Activated CD4-positive, CD25-positive, alpha-beta regulatory T cell treated with anti-CD3 and anti-CD28 coated beads, Interleukin-2, amount 50 U/mL, for 24 hours (primary cell): ENCODE results near the gene RBM4B.
"Not testable (repeated sequence)": the region's sequence is repeated elsewhere in the genome, so short reads cannot be mapped to it uniquely, and the experiment has no call there.

Experiments used
- ATAC-seq, 2 donors: fragments of 150-1000 bp; cut with Tn5 transposase; one replicate each; pipeline ENCODE4 v1.10.0; 2021; ENCODE audit warnings: mild to moderate bottlenecking in 1 of 2, moderate library complexity in 1 of 2

RBM4B gene, protein sequence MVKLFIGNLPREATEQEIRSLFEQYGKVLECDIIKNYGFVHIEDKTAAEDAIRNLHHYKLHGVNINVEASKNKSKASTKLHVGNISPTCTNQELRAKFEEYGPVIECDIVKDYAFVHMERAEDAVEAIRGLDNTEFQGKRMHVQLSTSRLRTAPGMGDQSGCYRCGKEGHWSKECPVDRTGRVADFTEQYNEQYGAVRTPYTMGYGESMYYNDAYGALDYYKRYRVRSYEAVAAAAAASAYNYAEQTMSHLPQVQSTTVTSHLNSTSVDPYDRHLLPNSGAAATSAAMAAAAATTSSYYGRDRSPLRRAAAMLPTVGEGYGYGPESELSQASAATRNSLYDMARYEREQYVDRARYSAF

GRCh38 chr11:66677599-66678375 lies at the start of gene RBM4B:
Gene RBM4B, minus strand, starts transcription at chr11:66677887. Its CDS starts 808 bp downstream, at chr11:66677079.
- ATAC-seq: peak; percentile 90 to 92

- ATAC-seq: no peak
Observed at GRCh38 chr11:66725647-66726046, 48.0 kb upstream of the RBM4B start.

- no peak for ATAC-seq
Observed at GRCh38 chr11:66725114-66725513, 47.4 kb upstream of the RBM4B start.

- not testable (repeated sequence) for ATAC-seq
Observed at GRCh38 chr11:66724167-66724566, 46.5 kb upstream of the RBM4B start.

DNA sequence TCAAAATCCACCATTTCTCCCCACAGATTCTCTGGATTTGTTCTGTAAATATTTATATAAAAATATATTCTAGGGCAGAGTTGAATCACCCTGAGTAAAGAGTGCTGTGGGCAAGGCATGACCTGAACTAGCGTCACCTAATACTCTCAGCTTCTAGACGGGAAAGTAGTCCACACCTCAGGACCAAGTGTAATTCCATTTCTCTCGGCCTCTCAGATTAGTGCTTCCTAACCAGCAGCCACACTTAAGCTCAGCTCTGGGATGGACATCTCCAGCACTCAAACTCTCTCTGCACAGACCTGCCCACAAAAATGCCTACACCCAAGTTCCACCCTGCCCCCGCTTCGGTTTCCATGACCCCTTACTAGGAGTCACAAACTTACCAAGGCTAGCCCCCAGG lies 46.0 kb upstream of the RBM4B start:
- no peak for ATAC-seq

GRCh38 chr11:66722745-66723651 lies 45.3 kb upstream of the RBM4B start:
- no peak for ATAC-seq

- no peak for ATAC-seq
Observed at GRCh38 chr11:66721939-66722338, 44.3 kb upstream of the RBM4B start.

GRCh38 chr11:66720899-66721470 lies 43.3 kb upstream of the RBM4B start:
- ATAC-seq: no peak

GRCh38 chr11:66720223-66720898 lies 42.7 kb upstream of the RBM4B start:
- peak; percentile 78 to 87 for ATAC-seq

GRCh38 chr11:66719111-66719872 lies 41.6 kb upstream of the RBM4B start:
- ATAC-seq: no peak

DNA sequence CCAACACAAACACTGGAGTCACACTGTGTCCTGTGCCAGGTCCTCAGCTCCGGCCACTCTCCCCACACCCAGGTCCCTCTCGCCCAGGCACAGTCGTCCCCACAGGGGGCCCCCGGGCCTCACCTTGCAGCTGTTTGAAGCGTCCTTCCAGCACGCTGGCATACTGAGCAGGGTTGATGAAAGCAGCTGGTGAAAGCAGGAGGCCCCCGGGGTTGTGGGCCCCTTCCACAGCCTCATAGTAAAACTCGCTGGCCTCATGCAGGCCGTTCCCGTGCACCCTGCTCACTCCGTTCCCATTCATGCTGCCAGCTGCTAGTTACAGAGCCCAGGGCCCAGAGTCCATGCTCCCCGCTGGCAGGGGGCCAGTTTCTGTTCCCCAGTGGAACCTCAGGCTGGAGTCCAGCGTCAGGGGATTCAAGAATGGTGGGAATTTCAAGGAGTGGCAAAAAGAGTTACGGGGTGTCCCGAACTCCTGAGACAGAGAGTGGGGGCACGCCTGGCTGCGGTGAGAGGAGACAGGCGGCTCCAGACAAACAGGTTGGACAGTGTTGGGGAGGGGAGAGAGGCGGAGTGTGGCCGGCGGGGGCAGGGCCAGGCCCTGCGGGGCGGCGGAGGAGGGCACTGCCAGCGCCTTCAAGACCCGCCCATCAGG lies 40.8 kb upstream of the RBM4B start:
- no peak for ATAC-seq

DNA sequence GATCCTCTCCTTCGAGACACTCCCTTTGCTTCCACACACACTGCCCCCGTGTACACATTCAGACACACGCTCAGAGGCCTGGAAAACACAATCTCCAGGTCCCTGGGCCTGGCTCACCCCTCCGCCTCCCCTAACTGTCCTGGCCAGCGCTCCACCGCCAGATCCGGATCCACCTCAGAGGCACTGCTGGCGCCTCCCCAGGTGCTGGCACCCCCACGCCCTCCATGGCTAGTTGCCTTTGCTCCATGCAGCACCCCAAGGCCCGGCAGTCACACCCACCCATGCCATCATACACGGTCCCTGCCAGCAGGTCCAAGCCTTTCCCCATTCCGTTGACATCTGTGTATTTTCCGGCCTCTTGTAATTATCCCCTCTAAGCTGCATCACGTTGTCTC lies 40.2 kb upstream of the RBM4B start:
- no peak for ATAC-seq

GRCh38 chr11:66716996-66717395 lies 39.3 kb upstream of the RBM4B start:
- no peak for ATAC-seq

GRCh38 chr11:66715346-66716085 lies 37.8 kb upstream of the RBM4B start:
- ATAC-seq: no peak

GRCh38 chr11:66713746-66714480 lies 36.2 kb upstream of the RBM4B start:
- ATAC-seq: no peak

- no peak for ATAC-seq
Observed at GRCh38 chr11:66710384-66710930, 32.8 kb upstream of the RBM4B start.

DNA sequence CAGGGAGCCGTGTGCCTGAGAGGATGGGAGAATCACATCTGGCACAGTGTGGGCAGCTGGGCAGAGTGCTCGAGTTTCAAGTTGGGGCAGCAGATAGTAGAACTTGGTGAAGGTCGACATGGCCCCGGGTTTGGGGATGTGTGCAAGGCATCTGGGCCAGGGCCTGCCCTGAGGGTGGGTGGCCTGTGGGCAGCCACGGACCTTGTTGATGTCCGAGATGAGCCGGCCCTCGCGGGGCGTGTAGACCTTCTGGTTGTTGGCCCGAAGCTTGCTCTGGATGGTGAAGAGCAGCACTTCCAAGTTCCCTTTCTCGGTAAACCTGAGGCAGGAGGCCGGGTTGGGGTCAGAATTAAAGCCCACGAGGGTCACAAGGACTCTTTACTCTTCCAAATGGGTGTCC lies 31.0 kb upstream of the RBM4B start:
- no peak for ATAC-seq

GRCh38 chr11:66708094-66708493 lies 30.4 kb upstream of the RBM4B start:
- no peak for ATAC-seq

GRCh38 chr11:66707486-66707885 lies 29.8 kb upstream of the RBM4B start:
- no peak for ATAC-seq
